ENCODE measurements around the gene MYCBP2. TPM values are rescaled to one million over a fixed set of nuclear protein-coding genes. Genes with fewer than 3 reads are reported as not detected.

MYCBP2 gene
- total RNA-seq, 1 donor from 2014 or later: 58.4 TPM

DNA sequence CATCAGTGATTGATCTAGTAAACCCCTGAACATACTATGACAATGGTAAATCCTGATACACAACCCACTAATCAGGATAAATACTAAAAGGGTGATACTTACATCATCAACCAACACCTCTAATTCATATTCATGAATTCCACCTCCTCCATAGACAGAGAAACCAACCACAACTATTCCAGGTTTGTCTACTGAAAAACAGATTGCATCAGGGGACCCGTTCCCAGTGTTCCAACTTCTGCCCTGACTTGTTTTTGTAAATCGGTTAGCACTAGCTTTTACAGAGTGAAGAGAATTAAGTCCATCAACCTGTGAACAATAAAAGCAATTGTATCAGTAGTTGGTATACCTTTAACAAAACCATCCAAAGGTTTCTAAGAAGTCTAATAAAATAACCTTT, 149.2 kb downstream of the MYCBP2 start:
- no peak for TF ChIP-seq CTCF (IDR thresholded peaks at IDR 0.05; ENCODE audit: unreplicated experiment)
- no peaks in the 10 kb centered on the region for H3K27me3 Mint-ChIP-seq
- peaks cover 18% of the 10 kb centered on the region for H3K36me3 Mint-ChIP-seq (ENCODE audit: insufficient read depth)
- no peaks in the 10 kb centered on the region for H3K4me1 Mint-ChIP-seq (ENCODE audit: low read depth)
- no peak overlapping the region for H3K4me3 Mint-ChIP-seq (ENCODE audit: low read depth)
- no peak overlapping the region for H3K27ac Mint-ChIP-seq
- DNase-seq (ENCODE audit: low spot score, unreplicated experiment): no peak
- no peaks in the 10 kb centered on the region for H3K9me3 Mint-ChIP-seq (ENCODE audit: low read depth)

- H3K4me1 Mint-ChIP-seq (ENCODE audit: low read depth): no peaks in the 10 kb centered on the region
- H3K36me3 Mint-ChIP-seq (ENCODE audit: insufficient read depth): peaks cover 21% of the 10 kb centered on the region
- DNase-seq (ENCODE audit: low spot score, unreplicated experiment): no peak
- no peaks in the 10 kb centered on the region for H3K27me3 Mint-ChIP-seq
- TF ChIP-seq CTCF (IDR thresholded peaks at IDR 0.05; ENCODE audit: unreplicated experiment): no peak
- no peak overlapping the region for H3K27ac Mint-ChIP-seq
- no peak overlapping the region for H3K4me3 Mint-ChIP-seq (ENCODE audit: low read depth)
- H3K9me3 Mint-ChIP-seq (ENCODE audit: low read depth): no peaks in the 10 kb centered on the region
These were observed 150.5 kb downstream of the MYCBP2 start for GRCh38 chr13:77176350-77176749.

DNA sequence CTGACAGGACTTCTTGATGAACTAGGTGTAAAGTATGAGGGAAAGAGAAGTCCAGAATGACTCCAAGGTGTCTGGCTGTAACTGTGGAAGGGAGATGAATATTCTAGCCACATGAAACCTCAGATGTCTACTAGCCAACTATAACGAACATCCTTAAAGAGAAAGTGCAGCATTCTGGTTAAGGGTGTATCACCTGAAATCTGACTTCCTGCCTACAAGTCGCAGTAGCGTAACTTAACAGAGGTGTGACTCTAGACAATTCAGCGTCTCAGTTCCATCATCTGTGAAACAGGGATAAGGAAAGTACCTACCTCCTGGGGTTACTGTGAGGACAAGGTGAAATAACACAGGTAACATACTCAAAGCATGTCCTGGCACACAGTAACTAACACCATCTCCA, 154.2 kb downstream of the MYCBP2 start:
- Mint-ChIP-seq H3K27ac (no peak overlapping the region), H3K4me1 (ENCODE audit: low read depth) (no peaks in the 10 kb centered on the region), H3K4me3 (ENCODE audit: low read depth) (no peak overlapping the region), H3K27me3 (no peaks in the 10 kb centered on the region), H3K36me3 (ENCODE audit: insufficient read depth) (peaks cover 18% of the 10 kb centered on the region), H3K9me3 (ENCODE audit: low read depth) (no peaks in the 10 kb centered on the region)
- DNase-seq (ENCODE audit: low spot score, unreplicated experiment): no peak
- no peak for TF ChIP-seq CTCF (IDR thresholded peaks at IDR 0.05; ENCODE audit: unreplicated experiment)

- H3K4me3 Mint-ChIP-seq (ENCODE audit: low read depth): no peak overlapping the region
- no peaks in the 10 kb centered on the region for H3K27me3 Mint-ChIP-seq
- no peak for TF ChIP-seq CTCF (IDR thresholded peaks at IDR 0.05; ENCODE audit: unreplicated experiment)
- H3K27ac Mint-ChIP-seq: no peak overlapping the region
- no peaks in the 10 kb centered on the region for H3K4me1 Mint-ChIP-seq (ENCODE audit: low read depth)
- DNase-seq (ENCODE audit: low spot score, unreplicated experiment): no peak
- no peaks in the 10 kb centered on the region for H3K9me3 Mint-ChIP-seq (ENCODE audit: low read depth)
- peaks cover 17% of the 10 kb centered on the region for H3K36me3 Mint-ChIP-seq (ENCODE audit: insufficient read depth)
These were observed 155.4 kb downstream of the MYCBP2 start for GRCh38 chr13:77171451-77171850.

DNA sequence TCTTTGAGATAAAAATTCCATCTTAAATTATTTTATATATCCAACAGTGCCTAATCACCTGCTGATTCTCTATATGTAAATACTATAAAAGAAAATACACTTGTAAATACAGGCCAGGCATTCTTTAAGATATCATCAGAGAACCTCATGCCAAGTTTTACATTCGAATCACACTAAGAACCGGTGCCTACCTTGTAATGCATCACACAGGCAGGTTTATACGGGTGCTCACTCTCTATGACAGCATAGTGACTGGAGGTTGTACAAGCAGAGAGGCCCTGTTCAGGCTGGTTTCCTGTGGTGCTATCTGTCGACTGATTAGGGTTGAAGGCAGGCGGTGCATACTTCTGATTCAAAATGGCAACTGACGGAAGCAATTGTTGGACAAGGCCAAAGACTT, 158.7 kb downstream of the MYCBP2 start:
- Mint-ChIP-seq H3K36me3 (ENCODE audit: insufficient read depth) (peaks cover 23% of the 10 kb centered on the region), H3K27me3 (no peaks in the 10 kb centered on the region), H3K4me3 (ENCODE audit: low read depth) (no peak overlapping the region), H3K4me1 (ENCODE audit: low read depth) (no peaks in the 10 kb centered on the region), H3K27ac (no peak overlapping the region), H3K9me3 (ENCODE audit: low read depth) (no peaks in the 10 kb centered on the region)
- no peak for DNase-seq (ENCODE audit: low spot score, unreplicated experiment)
- TF ChIP-seq CTCF (IDR thresholded peaks at IDR 0.05; ENCODE audit: unreplicated experiment): no peak

All from progenitor cell of endocrine pancreas (in vitro differentiated cells).